GM23338 (cell line): Measurements from ENCODE around the gene RIC1. TPM values are rescaled to one million over a fixed set of nuclear protein-coding genes. Genes with fewer than 3 reads are reported as not detected.

Experiments
- ATAC-seq: fragments of 200-7000 bp; cut with Tn5 transposase; 3 replicates; pipeline ENCODE4 v1.9.1; 2020
- DNase-seq: peaks from one replicate; pipeline ENCODE4 v3.0.0-alpha.2; 2015; ENCODE audit warnings: low spot score
- H2AFZ ChIP-seq: fragments of 200-600 bp; sonication (generic); 2 replicates; pipeline ENCODE4 v1.8.0; 2016; ENCODE audit warnings: antibody characterized with exemption, mild to moderate bottlenecking, moderate library complexity
- H3F3A ChIP-seq: fragments of 200-600 bp; sonication (generic); replicated peaks from 2 replicates; pipeline ENCODE4 v1.8.0; 2017; ENCODE audit warnings: antibody characterized with exemption, mixed run types, low read depth
- H3K27ac ChIP-seq: fragments of 200-600 bp; sonication (generic); 2 replicates; pipeline ENCODE4 v1.6.1; 2016; ENCODE audit warnings: low read depth
- H3K27me3 ChIP-seq: fragments of 200-600 bp; sonication (generic); 2 replicates; pipeline ENCODE4 v1.8.0; 2016; ENCODE audit warnings: mild to moderate bottlenecking, mixed run types, moderate library complexity; ENCODE audit not compliant: insufficient read depth
- H3K36me3 ChIP-seq: fragments of 200-600 bp; sonication (generic); 2 replicates; pipeline ENCODE4 v1.8.0; 2016; ENCODE audit warnings: mild to moderate bottlenecking; ENCODE audit not compliant: insufficient read depth
- H3K4me1 ChIP-seq: fragments of 200-600 bp; sonication (generic); 2 replicates; pipeline ENCODE4 v1.8.0; 2016; ENCODE audit warnings: mild to moderate bottlenecking, moderate library complexity; ENCODE audit not compliant: insufficient read depth
- H3K4me2 ChIP-seq: fragments of 200-600 bp; sonication (generic); 2 replicates; pipeline ENCODE4 v1.7.1; 2017; ENCODE audit warnings: mixed run types
- H3K4me3 ChIP-seq: fragments of 200-600 bp; sonication (generic); 2 replicates; pipeline ENCODE4 v1.6.1; 2016; ENCODE audit warnings: mixed run types
- H3K79me2 ChIP-seq: fragments of 200-600 bp; sonication (generic); replicated peaks from 2 replicates; pipeline ENCODE4 v1.8.0; 2017; ENCODE audit warnings: mild to moderate bottlenecking; ENCODE audit not compliant: insufficient read depth
- H3K9me2 ChIP-seq: fragments of 200-600 bp; sonication (generic); 2 replicates; pipeline ENCODE4 v1.8.0; 2017; ENCODE audit not compliant: insufficient read depth
- H4K20me1 ChIP-seq: fragments of 200-600 bp; sonication (generic); replicated peaks from 2 replicates; pipeline ENCODE4 v1.8.0; 2017; ENCODE audit warnings: mild to moderate bottlenecking; ENCODE audit not compliant: insufficient read depth
- H3K27ac Mint-ChIP-seq: 2 replicates; pipeline ENCODE4 v1.8.0; 2020; ENCODE audit warnings: inconsistent platforms, mild to moderate bottlenecking, moderate library complexity, mixed read lengths
- H3K27me3 Mint-ChIP-seq: 3 replicates; pipeline ENCODE4 v1.8.0; 2022; ENCODE audit warnings: low read depth, mild to moderate bottlenecking, moderate library complexity, mixed read lengths, inconsistent platforms; ENCODE audit not compliant: insufficient read depth, poor library complexity
- H3K36me3 Mint-ChIP-seq: 3 replicates; pipeline ENCODE4 v1.8.0; 2021; ENCODE audit warnings: low read depth, mild to moderate bottlenecking, inconsistent platforms, moderate library complexity, mixed read lengths
- H3K4me1 Mint-ChIP-seq: 3 replicates; pipeline ENCODE4 v1.8.0; 2020; ENCODE audit warnings: mild to moderate bottlenecking, inconsistent platforms, mixed read lengths
- H3K4me3 Mint-ChIP-seq: 3 replicates; pipeline ENCODE4 v1.8.0; 2021; ENCODE audit warnings: moderate library complexity, mild to moderate bottlenecking, inconsistent platforms, mixed read lengths
- H3K9me3 Mint-ChIP-seq: 3 replicates; pipeline ENCODE4 v1.8.0; 2020; ENCODE audit warnings: moderate library complexity, mild to moderate bottlenecking, inconsistent platforms, mixed read lengths
- EZH2 ChIP-seq: fragments of 200-600 bp; sonication (generic); IDR thresholded peaks from one replicate; pipeline ENCODE4 v1.8.0; 2017; ENCODE audit warnings: antibody characterized with exemption, mild to moderate bottlenecking, low read depth; ENCODE audit not compliant: unreplicated experiment
- JUNB ChIP-seq: IDR thresholded peaks from one replicate; pipeline ENCODE4 v1.6.1; 2016; ENCODE audit warnings: antibody characterized with exemption; ENCODE audit not compliant: unreplicated experiment
- NANOG ChIP-seq: IDR thresholded peaks from 2 replicates; pipeline ENCODE4 v1.6.1; 2016; ENCODE audit warnings: antibody characterized with exemption, borderline replicate concordance
- POLR2AphosphoS5 ChIP-seq: IDR thresholded peaks from 2 replicates; pipeline ENCODE4 v1.6.1; 2016; ENCODE audit warnings: antibody characterized with exemption, low read depth
- STAT1 ChIP-seq: IDR thresholded peaks from one replicate; pipeline ENCODE4 v1.6.1; 2016; ENCODE audit warnings: antibody characterized with exemption; ENCODE audit not compliant: unreplicated experiment
- ZNF114 ChIP-seq: fragments of 250-450 bp; sonication (Bioruptor Pico); IDR thresholded peaks from 2 replicates; pipeline ENCODE4 v1.5.0; 2020; ENCODE audit warnings: mild to moderate bottlenecking, moderate library complexity
- ZNF462 ChIP-seq: fragments of 250-450 bp; sonication (Bioruptor Pico); IDR thresholded peaks from 2 replicates; pipeline ENCODE4 v1.5.0; 2020; ENCODE audit warnings: mild to moderate bottlenecking, moderate library complexity
- polyA plus RNA-seq: library from polyadenylated mRNA; unstranded; fragments of >200 nt; fragmentation: Nextera tagmentation; extraction: Ambion mirVana; gene quantifications from 2 replicates; pipeline ENCODE4 v1.2.1, GENCODE V29; 2016
- total RNA-seq: library from RNA; depleted of rRNA; stranded (reverse); fragments of >200 nt; shearing (Covaris generic); gene quantifications from 2 replicates; pipeline ENCODE4 v1.2.3, GENCODE V29; 2014
- TF ChIP-seq, protein P1 (sequence below), 2 experiments: fragments of 200-600 bp in 1 of 2; sonication (generic) in 1 of 2; conservative IDR thresholded peaks; 2 replicates each; pipeline versions ENCODE4 v1.5.1 to v1.6.1; 2016 to 2017; ENCODE audit warnings: antibody characterized with exemption in 2 of 2, low read depth in 2 of 2, mild to moderate bottlenecking in 2 of 2, moderate library complexity in 1 of 2
- TF ChIP-seq, protein P2 (sequence below): IDR thresholded peaks from one replicate; pipeline ENCODE4 v1.6.1; 2018; ENCODE audit warnings: antibody characterized with exemption; ENCODE audit not compliant: unreplicated experiment

The RIC1 gene
- total and polyA plus RNA-seq, 2 experiments from 2014 or later, result 7.8 to 34.9 TPM

GRCh38 chr9:5735072-5735471, 106.2 kb downstream of the RIC1 start (continued):
- TF ChIP-seq ZNF462 (no peak), NANOG (no peak)

GRCh38 chr9:5736563-5737346, 107.8 kb downstream of the RIC1 start:
- no peak overlapping the region for H3K27ac ChIP-seq
- ATAC-seq, result no peak
- H3F3A ChIP-seq, result no peaks in the 10 kb centered on the region
- H2AFZ ChIP-seq, result no peak overlapping the region
- H3K36me3 ChIP-seq, result no peaks in the 10 kb centered on the region
- Mint-ChIP-seq H3K4me3 (no peak overlapping the region), H3K9me3 (no peaks in the 10 kb centered on the region), H3K27ac (no peak overlapping the region), H3K27me3 (no peaks in the 10 kb centered on the region), H3K36me3 (peaks cover 13% of the 10 kb centered on the region; the same call in 2 of the 3 replicates), H3K4me1 (no peaks in the 10 kb centered on the region)
- no peaks in the 10 kb centered on the region for H3K79me2 ChIP-seq
- no peaks in the 10 kb centered on the region for H3K27me3 ChIP-seq
- no peaks in the 10 kb centered on the region for H3K9me2 ChIP-seq
- H3K4me2 ChIP-seq, result no peak overlapping the region
- no peak overlapping the region for H3K4me3 ChIP-seq
- DNase-seq, result no peak
- no peaks in the 10 kb centered on the region; the same call in 1 of the 2 replicates for H4K20me1 ChIP-seq
- H3K4me1 ChIP-seq, result no peaks in the 10 kb centered on the region
- TF ChIP-seq, protein P1, sequence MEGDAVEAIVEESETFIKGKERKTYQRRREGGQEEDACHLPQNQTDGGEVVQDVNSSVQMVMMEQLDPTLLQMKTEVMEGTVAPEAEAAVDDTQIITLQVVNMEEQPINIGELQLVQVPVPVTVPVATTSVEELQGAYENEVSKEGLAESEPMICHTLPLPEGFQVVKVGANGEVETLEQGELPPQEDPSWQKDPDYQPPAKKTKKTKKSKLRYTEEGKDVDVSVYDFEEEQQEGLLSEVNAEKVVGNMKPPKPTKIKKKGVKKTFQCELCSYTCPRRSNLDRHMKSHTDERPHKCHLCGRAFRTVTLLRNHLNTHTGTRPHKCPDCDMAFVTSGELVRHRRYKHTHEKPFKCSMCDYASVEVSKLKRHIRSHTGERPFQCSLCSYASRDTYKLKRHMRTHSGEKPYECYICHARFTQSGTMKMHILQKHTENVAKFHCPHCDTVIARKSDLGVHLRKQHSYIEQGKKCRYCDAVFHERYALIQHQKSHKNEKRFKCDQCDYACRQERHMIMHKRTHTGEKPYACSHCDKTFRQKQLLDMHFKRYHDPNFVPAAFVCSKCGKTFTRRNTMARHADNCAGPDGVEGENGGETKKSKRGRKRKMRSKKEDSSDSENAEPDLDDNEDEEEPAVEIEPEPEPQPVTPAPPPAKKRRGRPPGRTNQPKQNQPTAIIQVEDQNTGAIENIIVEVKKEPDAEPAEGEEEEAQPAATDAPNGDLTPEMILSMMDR (conservative IDR thresholded peaks at IDR 0.05; ENCODE audit: low read depth in 2 of 2), result no peak
- TF ChIP-seq EZH2, result no peak
- no peak for TF ChIP-seq NANOG
- no peak for TF ChIP-seq POLR2AphosphoS5
- no peak for TF ChIP-seq STAT1
- TF ChIP-seq ZNF114 (CRISPR knock-in tag), result no peak
- TF ChIP-seq JUNB, result no peak
- TF ChIP-seq, protein P2, sequence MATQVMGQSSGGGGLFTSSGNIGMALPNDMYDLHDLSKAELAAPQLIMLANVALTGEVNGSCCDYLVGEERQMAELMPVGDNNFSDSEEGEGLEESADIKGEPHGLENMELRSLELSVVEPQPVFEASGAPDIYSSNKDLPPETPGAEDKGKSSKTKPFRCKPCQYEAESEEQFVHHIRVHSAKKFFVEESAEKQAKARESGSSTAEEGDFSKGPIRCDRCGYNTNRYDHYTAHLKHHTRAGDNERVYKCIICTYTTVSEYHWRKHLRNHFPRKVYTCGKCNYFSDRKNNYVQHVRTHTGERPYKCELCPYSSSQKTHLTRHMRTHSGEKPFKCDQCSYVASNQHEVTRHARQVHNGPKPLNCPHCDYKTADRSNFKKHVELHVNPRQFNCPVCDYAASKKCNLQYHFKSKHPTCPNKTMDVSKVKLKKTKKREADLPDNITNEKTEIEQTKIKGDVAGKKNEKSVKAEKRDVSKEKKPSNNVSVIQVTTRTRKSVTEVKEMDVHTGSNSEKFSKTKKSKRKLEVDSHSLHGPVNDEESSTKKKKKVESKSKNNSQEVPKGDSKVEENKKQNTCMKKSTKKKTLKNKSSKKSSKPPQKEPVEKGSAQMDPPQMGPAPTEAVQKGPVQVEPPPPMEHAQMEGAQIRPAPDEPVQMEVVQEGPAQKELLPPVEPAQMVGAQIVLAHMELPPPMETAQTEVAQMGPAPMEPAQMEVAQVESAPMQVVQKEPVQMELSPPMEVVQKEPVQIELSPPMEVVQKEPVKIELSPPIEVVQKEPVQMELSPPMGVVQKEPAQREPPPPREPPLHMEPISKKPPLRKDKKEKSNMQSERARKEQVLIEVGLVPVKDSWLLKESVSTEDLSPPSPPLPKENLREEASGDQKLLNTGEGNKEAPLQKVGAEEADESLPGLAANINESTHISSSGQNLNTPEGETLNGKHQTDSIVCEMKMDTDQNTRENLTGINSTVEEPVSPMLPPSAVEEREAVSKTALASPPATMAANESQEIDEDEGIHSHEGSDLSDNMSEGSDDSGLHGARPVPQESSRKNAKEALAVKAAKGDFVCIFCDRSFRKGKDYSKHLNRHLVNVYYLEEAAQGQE, result no peak
